Tibial nerve (tissue), 4 donors: ENCODE data around the gene PLAAT3. TPM values are rescaled to one million over a fixed set of nuclear protein-coding genes. Genes with fewer than 3 reads are reported as not detected.

ENCODE experiments used
- DNase-seq, 2 donors: peaks; one replicate each; pipeline ENCODE4 v3.0.0-alpha.2; 2019; ENCODE audit warnings: low spot score in 2 of 2
- H3K27ac ChIP-seq, 4 donors: fragments of 200-600 bp; sonication (generic) in 3 of 4; one replicate each; pipeline ENCODE4 v1.5.1; 2017 to 2019; ENCODE audit warnings: mild to moderate bottlenecking in 1 of 4
- H3K27me3 ChIP-seq, 2 donors: fragments of 200-600 bp; sonication (generic) in 1 of 2; one replicate each; pipeline versions ENCODE4 v1.5.1 to v1.6.0; 2017 to 2019
- H3K36me3 ChIP-seq, 3 donors: fragments of 200-600 bp; sonication (generic); one replicate each; pipeline ENCODE4 v1.5.1; 2018 to 2019
- H3K4me1 ChIP-seq, 4 donors: fragments of 200-600 bp; sonication (generic) in 3 of 4; one replicate each; pipeline ENCODE4 v1.5.1; 2017 to 2019
- H3K4me3 ChIP-seq, 4 donors: fragments of 200-600 bp; sonication (generic) in 3 of 4; one replicate each; pipeline ENCODE4 v1.5.1; 2017 to 2019; ENCODE audit warnings: mild to moderate bottlenecking in 1 of 4, moderate library complexity in 1 of 4
- H3K9me3 ChIP-seq, 4 donors: fragments of 200-600 bp; sonication (generic) in 3 of 4; one replicate each; pipeline ENCODE4 v1.5.1; 2017 to 2019
- EP300 ChIP-seq, 2 donors: sonication (generic); formaldehyde crosslinking; IDR thresholded peaks; one replicate each; pipeline ENCODE4 v1.6.1; 2017; ENCODE audit warnings: antibody characterized with exemption in 2 of 2, mild to moderate bottlenecking in 1 of 2
- POLR2A ChIP-seq, 2 donors: fragments of 450-650 bp; IDR thresholded peaks; one replicate each; pipeline ENCODE4 v1.6.1; 2017; ENCODE audit warnings: antibody characterized with exemption in 2 of 2, mild to moderate bottlenecking in 2 of 2, moderate library complexity in 2 of 2
- WGBS, 2 donors: methylation state at CpG; one replicate each; pipeline ENCODE4 v1.1.5; 2018; 5-methylcytosine and 5-hydroxymethylcytosine counted together
- total RNA-seq, 4 donors: library from RNA; depleted of rRNA; stranded (reverse); fragments of >200 nt; gene quantifications; one replicate each; pipeline ENCODE4 v1.1.0, GENCODE V29; 2016
- TF ChIP-seq, protein P1 (sequence below), 5 experiments: fragments of 200-600 bp in 3 of 5; fragments of 450-650 bp in 2 of 5; sonication (generic) in 3 of 5; IDR thresholded peaks; one replicate each; pipeline ENCODE4 v1.5.1; 2016 to 2019; ENCODE audit warnings: antibody characterized with exemption in 5 of 5, mild to moderate bottlenecking in 3 of 5, moderate library complexity in 2 of 5

The PLAAT3 gene
- total RNA-seq, 4 donors from 2014 or later: 140 to 185 (median 157) TPM

DNA sequence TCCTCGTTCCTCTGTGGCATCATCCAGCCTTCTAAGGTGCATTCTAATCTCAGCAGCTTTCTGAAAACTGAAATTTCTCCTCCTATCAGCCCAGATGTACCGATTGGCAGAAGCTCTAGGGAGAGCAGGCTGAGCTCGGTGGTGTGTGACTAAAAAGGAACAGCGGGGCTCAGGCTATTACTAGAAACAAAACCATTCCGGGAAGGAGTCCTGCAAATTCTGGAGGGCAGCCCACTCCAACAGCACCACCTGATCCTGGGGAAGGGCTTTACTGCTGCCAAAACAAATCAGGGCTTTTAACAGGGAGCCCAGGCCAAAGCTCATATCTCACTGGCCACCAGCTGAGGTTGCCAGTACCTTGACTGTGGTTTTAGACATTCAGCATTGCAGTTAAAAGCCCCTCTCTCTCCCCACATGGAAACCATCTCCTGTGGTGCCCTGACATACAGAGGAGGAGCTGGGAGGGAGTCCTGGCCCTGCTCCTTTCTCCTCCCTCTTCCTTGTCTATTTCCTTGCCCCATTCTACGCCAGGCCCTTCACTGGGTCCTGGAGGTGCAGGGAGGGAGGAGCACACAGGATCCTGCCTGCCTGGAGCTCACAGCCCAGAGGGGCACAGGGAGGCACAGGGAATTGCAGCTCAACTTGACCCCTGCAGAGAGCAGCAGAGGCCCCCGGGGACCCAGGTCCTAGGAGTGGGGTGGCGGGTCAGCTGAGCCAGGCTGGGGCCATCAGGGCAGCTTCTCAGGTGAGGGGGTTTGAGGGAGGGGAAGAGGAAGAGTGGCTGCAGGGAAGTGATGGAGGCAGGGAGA lies 76.7 kb downstream of the PLAAT3 start:
- WGBS, 2 donors: 18 to 31% methylated on average over 8 of the region's 8 CpGs
- peak; percentile 47 to 56 for DNase-seq

GRCh38 chr11:63536669-63537292 lies 77.5 kb downstream of the PLAAT3 start, which contains the start of gene PLAAT4:
TSS of gene PLAAT4 (plus strand) at chr11:63536808. CDS start at chr11:63536869, 61 bp downstream.
- peak within 1 kb of the TSS; percentile 64 to 96 (median 86) for H3K27ac ChIP-seq
- peak in 1 of 2 donors; percentile 33 for DNase-seq
- H3K36me3 ChIP-seq: no peaks in the 10 kb centered on the region
- H3K4me3 ChIP-seq: peak within 1 kb of the TSS; percentile 37 to 58 (median 51)
- TF ChIP-seq EP300 (IDR thresholded peaks at IDR 0.05): peak in 1 of 2 donors; percentile 56
- TF ChIP-seq, protein P1, sequence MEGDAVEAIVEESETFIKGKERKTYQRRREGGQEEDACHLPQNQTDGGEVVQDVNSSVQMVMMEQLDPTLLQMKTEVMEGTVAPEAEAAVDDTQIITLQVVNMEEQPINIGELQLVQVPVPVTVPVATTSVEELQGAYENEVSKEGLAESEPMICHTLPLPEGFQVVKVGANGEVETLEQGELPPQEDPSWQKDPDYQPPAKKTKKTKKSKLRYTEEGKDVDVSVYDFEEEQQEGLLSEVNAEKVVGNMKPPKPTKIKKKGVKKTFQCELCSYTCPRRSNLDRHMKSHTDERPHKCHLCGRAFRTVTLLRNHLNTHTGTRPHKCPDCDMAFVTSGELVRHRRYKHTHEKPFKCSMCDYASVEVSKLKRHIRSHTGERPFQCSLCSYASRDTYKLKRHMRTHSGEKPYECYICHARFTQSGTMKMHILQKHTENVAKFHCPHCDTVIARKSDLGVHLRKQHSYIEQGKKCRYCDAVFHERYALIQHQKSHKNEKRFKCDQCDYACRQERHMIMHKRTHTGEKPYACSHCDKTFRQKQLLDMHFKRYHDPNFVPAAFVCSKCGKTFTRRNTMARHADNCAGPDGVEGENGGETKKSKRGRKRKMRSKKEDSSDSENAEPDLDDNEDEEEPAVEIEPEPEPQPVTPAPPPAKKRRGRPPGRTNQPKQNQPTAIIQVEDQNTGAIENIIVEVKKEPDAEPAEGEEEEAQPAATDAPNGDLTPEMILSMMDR (IDR thresholded peaks at IDR 0.05): no peak
- peaks cover 0 to 56% (median 32%) of the 10 kb centered on the region in 4 donors for H3K4me1 ChIP-seq
- H3K27me3 ChIP-seq: no peaks in the 10 kb centered on the region
- no peaks in the 10 kb centered on the region for H3K9me3 ChIP-seq
- WGBS, 2 donors: 15 to 19% methylated on average over 10 of the region's 10 CpGs

More for the DNA sequence above, 76.7 kb downstream of the PLAAT3 start:
- H3K4me3 ChIP-seq: peak overlapping the region; percentile 37 to 58 (median 51)
- H3K9me3 ChIP-seq: no peaks in the 10 kb centered on the region
- H3K27me3 ChIP-seq: no peaks in the 10 kb centered on the region
- TF ChIP-seq EP300 (IDR thresholded peaks at IDR 0.05): no peak
- TF ChIP-seq POLR2A (IDR thresholded peaks at IDR 0.05): no peak
- TF ChIP-seq, protein P1 (IDR thresholded peaks at IDR 0.05): no peak
- peak overlapping the region; percentile 64 to 96 (median 86) for H3K27ac ChIP-seq
- no peaks in the 10 kb centered on the region for H3K36me3 ChIP-seq
- peaks cover 0 to 49% (median 25%) of the 10 kb centered on the region in 4 donors for H3K4me1 ChIP-seq

DNA sequence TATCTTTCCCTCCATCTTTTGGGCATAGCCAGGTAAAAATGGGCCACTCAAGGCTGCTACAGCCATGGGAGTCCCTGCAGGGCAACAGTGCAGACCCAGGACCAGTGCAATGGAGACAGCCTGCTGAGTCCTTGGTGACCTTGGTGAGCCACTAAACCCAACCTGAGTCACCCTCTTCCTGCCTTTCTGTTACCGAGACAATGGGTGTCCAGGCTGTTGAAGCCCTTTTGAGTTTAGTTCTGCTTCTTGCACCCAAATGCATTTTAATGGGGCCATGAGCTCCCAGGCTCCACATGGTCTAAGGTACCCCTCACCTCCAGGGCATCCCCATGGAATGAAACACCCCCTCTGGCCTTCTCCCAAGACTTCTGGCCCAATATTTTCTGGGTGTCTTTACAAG lies 78.5 kb downstream of the PLAAT3 start:
- Histone ChIP-seq H3K4me1 (peaks cover 0 to 65% (median 38%) of the 10 kb centered on the region in 4 donors), H3K4me3 (no peak overlapping the region), H3K27me3 (no peaks in the 10 kb centered on the region), H3K36me3 (no peaks in the 10 kb centered on the region), H3K27ac (peak overlapping the region in 3 of 4 donors; percentile 81 to 96 (median 92)), H3K9me3 (no peaks in the 10 kb centered on the region)
- TF ChIP-seq, protein P1 (IDR thresholded peaks at IDR 0.05): no peak
- TF ChIP-seq POLR2A (IDR thresholded peaks at IDR 0.05): no peak
- no peak for TF ChIP-seq EP300 (IDR thresholded peaks at IDR 0.05)
- WGBS, 2 donors: 80 to 83% methylated on average over 1 of the region's 1 CpG
- DNase-seq: no peak

- TF ChIP-seq POLR2A (IDR thresholded peaks at IDR 0.05) (no peak), EP300 (IDR thresholded peaks at IDR 0.05) (no peak)
- TF ChIP-seq, protein P1 (IDR thresholded peaks at IDR 0.05): no peak
- H3K27ac ChIP-seq: peak overlapping the region in 2 of 4 donors; percentile 81 to 92
- peaks cover 0 to 67% (median 38%) of the 10 kb centered on the region in 4 donors for H3K4me1 ChIP-seq
- no peak overlapping the region for H3K4me3 ChIP-seq
- H3K27me3 ChIP-seq: no peaks in the 10 kb centered on the region
- no peaks in the 10 kb centered on the region for H3K36me3 ChIP-seq
- H3K9me3 ChIP-seq: no peaks in the 10 kb centered on the region
- WGBS, 2 donors: 80 to 87% methylated on average over 5 of the region's 5 CpGs
- no peak for DNase-seq
These were observed 79.3 kb downstream of the PLAAT3 start for GRCh38 chr11:63534895-63535461.
